Colonic mucosa (tissue), 4 donors: ENCODE measurements around the gene ARRDC5. TPM values are rescaled to one million over a fixed set of nuclear protein-coding genes. Genes with fewer than 3 reads are reported as not detected.
"Not testable (repeated sequence)": the region's sequence is repeated elsewhere in the genome, so short reads cannot be mapped to it uniquely, and the experiment has no call there.

Experiments
- DNase-seq: peaks from one replicate; pipeline ENCODE4 v3.0.0-alpha.2; 2020
- H3K27ac ChIP-seq: fragments of 200-600 bp; one replicate; pipeline ENCODE4 v1.8.0; 2021
- H3K27me3 ChIP-seq: fragments of 200-600 bp; one replicate; pipeline ENCODE4 v1.8.0; 2021
- H3K36me3 ChIP-seq: fragments of 200-600 bp; one replicate; pipeline ENCODE4 v1.8.0; 2021
- H3K4me1 ChIP-seq: fragments of 200-600 bp; one replicate; pipeline ENCODE4 v1.8.0; 2021; ENCODE audit warnings: mild to moderate bottlenecking
- H3K4me3 ChIP-seq: fragments of 200-600 bp; one replicate; pipeline ENCODE4 v1.8.0; 2021
- H3K9ac ChIP-seq, 2 donors: one replicate each; pipeline ENCODE4 v1.7.0; 2013; ENCODE audit warnings: control low read depth in 2 of 2, low read depth in 2 of 2, low read length in 2 of 2
- H3K9me3 ChIP-seq: fragments of 200-600 bp; one replicate; pipeline ENCODE4 v1.8.0; 2021
- intact Hi-C: fragments of 100-400 bp; cut with DNase I; formaldehyde crosslinking; loops from one replicate; pipeline ENCODE4 v1.14.1; 2022
- total RNA-seq, 2 donors: library from RNA; stranded (reverse); fragmentation: NEBNext Ultra II Directional in 1 of 2; extraction: Animal tissue kit (Norgen Biotek cat#: 25700) in 1 of 2; gene quantifications; one replicate each; pipeline ENCODE4 v1.2.1, GENCODE V29; 2021
- TF ChIP-seq, protein P1 (sequence below): fragments of 200-600 bp; IDR thresholded peaks from one replicate; pipeline ENCODE4 v1.8.0; 2022; ENCODE audit warnings: antibody characterized with exemption, mild to moderate bottlenecking
- donor health status: healthy.
- donor health status: DM: no; HTN: no; CAD: no.
- donor health status: DM: no; HTN: no; CAD: no.

The ARRDC5 gene
- under 1 TPM in 1 of 2 donors, not detected in 1; 0.15 TPM for total RNA-seq

DNA sequence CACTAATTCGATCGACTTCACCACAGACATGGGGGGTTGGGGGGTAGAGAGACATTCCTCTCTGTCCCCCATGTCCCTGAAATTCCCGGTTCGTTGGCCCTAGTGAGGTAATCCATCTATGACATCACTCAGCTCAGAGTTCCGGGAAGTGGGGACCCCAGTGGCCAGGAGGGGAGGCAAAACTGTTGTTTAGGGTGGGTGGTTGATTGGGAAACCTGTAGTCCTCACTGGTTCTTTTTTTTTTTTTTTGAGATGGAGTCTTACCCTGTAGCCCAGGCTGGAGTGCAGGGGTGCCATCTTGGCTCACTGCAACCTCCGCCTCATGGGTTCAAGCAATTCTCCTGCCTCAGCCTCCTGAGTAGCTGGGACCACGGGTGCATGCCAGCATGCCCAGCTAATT, at the start of gene ARRDC5:
Gene ARRDC5, minus strand, starts transcription at position 101 of the 400 bp plus-strand sequence. Its CDS starts 71 bp downstream, at position 30.
- TF ChIP-seq, protein P1, sequence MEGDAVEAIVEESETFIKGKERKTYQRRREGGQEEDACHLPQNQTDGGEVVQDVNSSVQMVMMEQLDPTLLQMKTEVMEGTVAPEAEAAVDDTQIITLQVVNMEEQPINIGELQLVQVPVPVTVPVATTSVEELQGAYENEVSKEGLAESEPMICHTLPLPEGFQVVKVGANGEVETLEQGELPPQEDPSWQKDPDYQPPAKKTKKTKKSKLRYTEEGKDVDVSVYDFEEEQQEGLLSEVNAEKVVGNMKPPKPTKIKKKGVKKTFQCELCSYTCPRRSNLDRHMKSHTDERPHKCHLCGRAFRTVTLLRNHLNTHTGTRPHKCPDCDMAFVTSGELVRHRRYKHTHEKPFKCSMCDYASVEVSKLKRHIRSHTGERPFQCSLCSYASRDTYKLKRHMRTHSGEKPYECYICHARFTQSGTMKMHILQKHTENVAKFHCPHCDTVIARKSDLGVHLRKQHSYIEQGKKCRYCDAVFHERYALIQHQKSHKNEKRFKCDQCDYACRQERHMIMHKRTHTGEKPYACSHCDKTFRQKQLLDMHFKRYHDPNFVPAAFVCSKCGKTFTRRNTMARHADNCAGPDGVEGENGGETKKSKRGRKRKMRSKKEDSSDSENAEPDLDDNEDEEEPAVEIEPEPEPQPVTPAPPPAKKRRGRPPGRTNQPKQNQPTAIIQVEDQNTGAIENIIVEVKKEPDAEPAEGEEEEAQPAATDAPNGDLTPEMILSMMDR, result no peak
- H3K9me3 ChIP-seq, result no peaks in the 10 kb centered on the region
- DNase-seq, result no peak
- H3K36me3 ChIP-seq, result no peaks in the 10 kb centered on the region
- H3K4me3 ChIP-seq, result no peak within 1 kb of the TSS
- no peak within 1 kb of the TSS for H3K9ac ChIP-seq
- intact Hi-C loops, result no loop called here
- H3K27me3 ChIP-seq, result no peaks in the 10 kb centered on the region
- no peaks in the 10 kb centered on the region for H3K4me1 ChIP-seq
- H3K27ac ChIP-seq, result no peak within 1 kb of the TSS

DNA sequence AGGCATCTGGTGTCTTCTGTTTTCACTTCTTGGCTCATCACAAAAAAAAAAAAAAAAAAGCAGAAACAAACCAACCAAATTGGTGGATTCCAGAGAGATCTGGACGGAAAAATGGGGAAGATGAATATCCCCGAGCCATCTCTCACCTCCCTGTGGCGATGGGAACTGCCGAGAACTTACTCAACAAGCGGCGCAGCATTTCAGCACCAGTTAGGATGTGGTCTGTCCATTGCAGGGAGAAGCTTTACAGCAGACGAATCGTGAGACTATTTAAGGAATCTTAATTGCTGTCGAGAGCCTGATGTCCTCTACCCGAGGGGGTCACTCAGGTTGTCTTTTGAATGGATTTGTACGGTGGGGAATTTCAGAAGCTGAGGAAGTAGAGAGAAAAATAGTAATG, 49.0 kb upstream of the ARRDC5 start:
- Histone ChIP-seq H3K36me3 (no peaks in the 10 kb centered on the region), H3K9me3 (no peaks in the 10 kb centered on the region), H3K9ac (no peak overlapping the region), H3K27ac (no peak overlapping the region), H3K4me3 (no peak overlapping the region), H3K27me3 (no peaks in the 10 kb centered on the region), H3K4me1 (no peaks in the 10 kb centered on the region)
- intact Hi-C loops, result no loop called here
- DNase-seq, result no peak
- TF ChIP-seq, protein P1, result no peak

DNA sequence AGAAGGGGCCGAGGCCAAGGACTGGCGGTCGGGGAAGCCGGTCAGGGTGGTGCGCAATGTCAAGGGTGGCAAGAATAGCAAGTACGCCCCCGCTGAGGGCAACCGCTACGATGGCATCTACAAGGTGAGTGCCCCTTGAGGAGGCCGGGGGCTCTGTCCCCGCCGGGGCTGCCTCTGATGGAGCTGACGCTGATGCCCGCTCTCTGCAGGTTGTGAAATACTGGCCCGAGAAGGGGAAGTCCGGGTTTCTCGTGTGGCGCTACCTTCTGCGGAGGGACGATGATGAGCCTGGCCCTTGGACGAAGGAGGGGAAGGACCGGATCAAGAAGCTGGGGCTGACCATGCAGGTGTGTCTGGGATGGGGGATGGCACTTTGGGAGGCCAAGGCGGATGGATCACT, 48.0 kb upstream of the ARRDC5 start:
- not testable (repeated sequence) for H3K36me3 ChIP-seq

DNA sequence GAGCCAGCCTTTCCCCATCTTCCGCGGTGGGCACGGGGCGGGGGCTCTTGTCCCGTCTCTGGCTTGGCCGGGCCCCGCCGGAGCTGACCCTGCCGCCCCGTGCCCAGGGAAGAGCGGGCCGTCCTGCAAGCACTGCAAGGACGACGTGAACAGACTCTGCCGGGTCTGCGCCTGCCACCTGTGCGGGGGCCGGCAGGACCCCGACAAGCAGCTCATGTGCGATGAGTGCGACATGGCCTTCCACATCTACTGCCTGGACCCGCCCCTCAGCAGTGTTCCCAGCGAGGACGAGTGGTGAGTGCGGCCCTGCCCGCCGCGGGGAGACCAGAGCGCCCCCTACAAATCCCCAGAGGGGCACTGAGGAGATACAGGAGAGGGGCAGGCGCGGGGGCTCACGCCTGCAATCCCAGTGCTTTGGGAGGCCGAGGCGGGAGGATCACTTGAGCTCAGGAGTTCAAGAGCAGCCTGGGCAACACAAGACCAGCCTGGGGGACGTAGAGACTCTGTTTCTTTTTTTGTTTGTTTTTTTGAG, 39.0 kb upstream of the ARRDC5 start:
- H3K36me3 ChIP-seq, H3K9ac ChIP-seq, H3K27ac ChIP-seq, DNase-seq, H3K27me3 ChIP-seq, H3K9me3 ChIP-seq, H3K4me1 ChIP-seq, intact Hi-C loops, H3K4me3 ChIP-seq: not testable (repeated sequence)

More for the DNA sequence above, 48.0 kb upstream of the ARRDC5 start:
- H3K9ac ChIP-seq, H3K9me3 ChIP-seq, H3K27ac ChIP-seq, H3K4me1 ChIP-seq, intact Hi-C loops, H3K4me3 ChIP-seq, H3K27me3 ChIP-seq, DNase-seq: not testable (repeated sequence)

DNA sequence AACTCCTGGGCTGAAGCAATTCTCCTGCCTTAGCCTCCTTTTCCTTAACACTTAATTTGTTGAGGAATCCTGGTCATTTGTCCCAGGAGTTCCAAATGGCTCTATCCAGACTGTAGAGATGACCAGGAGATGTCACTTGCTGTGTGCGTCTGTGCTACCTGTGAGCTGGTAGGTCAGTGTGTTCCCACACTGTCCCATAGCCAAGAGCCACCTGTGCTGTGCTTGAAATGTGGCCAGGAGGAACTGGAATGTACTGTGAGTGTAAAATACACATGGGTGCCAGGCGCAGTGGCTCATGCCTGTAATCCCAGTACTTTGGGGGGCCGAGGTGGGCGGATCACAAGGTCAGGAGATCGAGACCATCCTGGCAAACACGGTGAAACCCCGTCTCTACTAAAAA, 36.8 kb upstream of the ARRDC5 start:
- TF ChIP-seq, protein P1, result no peak
- DNase-seq, result no peak
- H3K9me3 ChIP-seq, result no peaks in the 10 kb centered on the region
- no peak overlapping the region for H3K9ac ChIP-seq
- no peaks in the 10 kb centered on the region for H3K4me1 ChIP-seq
- H3K27ac ChIP-seq, result no peak overlapping the region
- no peaks in the 10 kb centered on the region for H3K36me3 ChIP-seq
- intact Hi-C loops, result no loop called here
- no peak overlapping the region for H3K4me3 ChIP-seq
- no peaks in the 10 kb centered on the region for H3K27me3 ChIP-seq

DNA sequence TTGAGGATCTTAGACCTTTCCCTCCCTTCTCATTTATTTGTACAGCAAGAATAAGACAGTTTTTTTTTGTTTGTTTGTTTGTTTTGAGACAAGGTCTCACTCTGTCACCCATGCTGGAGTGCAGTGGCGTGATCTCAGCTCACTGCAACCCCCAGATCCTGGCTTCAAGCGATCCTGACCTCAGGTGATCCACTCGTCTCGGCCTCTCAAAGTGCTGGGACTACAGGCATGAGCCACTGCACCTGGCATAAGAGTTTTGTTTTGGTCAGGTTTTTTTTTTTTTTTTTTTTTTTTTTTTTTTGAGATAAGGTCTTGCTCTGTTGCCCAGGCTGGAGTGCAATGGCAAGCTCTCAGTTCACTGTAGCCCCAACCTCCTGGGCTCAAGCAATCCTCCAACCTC, 35.8 kb upstream of the ARRDC5 start:
- intact Hi-C loops, H3K36me3 ChIP-seq, H3K27me3 ChIP-seq, H3K4me1 ChIP-seq, H3K4me3 ChIP-seq, H3K9ac ChIP-seq, H3K27ac ChIP-seq, H3K9me3 ChIP-seq, DNase-seq: not testable (repeated sequence)

DNA sequence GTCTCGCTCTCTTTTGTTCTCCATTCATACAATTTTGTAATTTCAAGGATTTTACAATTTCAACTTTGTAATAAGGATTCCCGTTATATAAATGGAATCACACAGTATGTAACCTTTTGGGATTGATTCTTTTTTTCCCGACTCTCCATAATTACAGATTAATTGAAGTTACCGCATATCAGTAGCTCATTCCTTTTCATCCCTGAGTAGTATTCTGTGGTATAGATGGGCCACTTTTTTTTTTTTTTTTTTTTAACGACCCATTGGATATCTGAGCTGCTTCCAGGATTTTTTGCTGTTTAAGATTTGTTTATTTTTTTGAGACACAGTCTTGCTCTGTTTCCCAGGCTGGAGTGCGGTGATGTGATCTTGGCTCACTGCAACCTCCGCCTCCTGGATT, 34.4 kb upstream of the ARRDC5 start:
- TF ChIP-seq, protein P1, result no peak
- no peaks in the 10 kb centered on the region for H3K4me1 ChIP-seq
- no peaks in the 10 kb centered on the region for H3K36me3 ChIP-seq
- DNase-seq, result no peak
- no peak overlapping the region for H3K9ac ChIP-seq
- H3K4me3 ChIP-seq, result no peak overlapping the region
- no peaks in the 10 kb centered on the region for H3K27me3 ChIP-seq
- H3K27ac ChIP-seq, result no peak overlapping the region
- no peaks in the 10 kb centered on the region for H3K9me3 ChIP-seq
- intact Hi-C loops, result no loop called here
